Spleen (tissue), 7 donors: ENCODE measurements around the gene MTG2.
"Not testable (repeated sequence)": the region's sequence is repeated elsewhere in the genome, so short reads cannot be mapped to it uniquely, and the experiment has no call there.

Source experiments
- CTCF ChIP-seq, 11 experiments: fragments of 200-600 bp in 7 of 11; fragments of 450-650 bp in 4 of 11; sonication (generic) in 4 of 11; IDR thresholded peaks in 8 of 11; conservative IDR thresholded peaks in 3 of 11; 1 replicate in 7 of 11; 2 replicates in 4 of 11; pipeline versions ENCODE4 v1.4.0 to v1.8.0; 2016 to 2021; ENCODE audit warnings: antibody characterized with exemption in 11 of 11, inconsistent platforms in 4 of 11, mild to moderate bottlenecking in 1 of 11
- POLR2A ChIP-seq, 3 donors: fragments of 450-650 bp; IDR thresholded peaks; one replicate each; pipeline ENCODE4 v1.5.1; 2017; ENCODE audit warnings: antibody characterized with exemption in 3 of 3, mild to moderate bottlenecking in 1 of 3
- POLR2AphosphoS5 ChIP-seq, 3 donors: sonication (generic); formaldehyde crosslinking; IDR thresholded peaks; one replicate each; pipeline ENCODE4 v1.5.1; 2017; ENCODE audit warnings: antibody characterized with exemption in 3 of 3
- donor health status: DM: no; HTN: no; CAD: no; lungs with moderate emphysema.
- donor health status: DM: no; HTN: no; CAD: no.
- donor health status: DM: no; HTN: no; CAD: no.

GRCh38 chr20:62148383-62148782 lies 34.4 kb upstream of the MTG2 start:
- not testable (repeated sequence) for TF ChIP-seq CTCF (IDR thresholded peaks at IDR 0.05 in 8 of 11, conservative IDR thresholded peaks at IDR 0.05 in 3 of 11); POLR2AphosphoS5 (IDR thresholded peaks at IDR 0.05); POLR2A (IDR thresholded peaks at IDR 0.05)
